HUES6 (cell line): ENCODE results near the gene TFAP2E.

Source experiments
- H3K27ac ChIP-seq: 2 replicates; pipeline ENCODE4 v1.7.0; 2013; ENCODE audit warnings: low read depth, mild to moderate bottlenecking, low read length, inconsistent platforms
- H3K27me3 ChIP-seq: 2 replicates; pipeline ENCODE4 v1.6.1; 2013; ENCODE audit warnings: low read length; ENCODE audit not compliant: control insufficient read depth, insufficient read depth
- H3K36me3 ChIP-seq: 2 replicates; pipeline ENCODE4 v1.6.1; 2013; ENCODE audit warnings: low read length; ENCODE audit not compliant: control insufficient read depth, insufficient read depth
- H3K4me1 ChIP-seq: 2 replicates; pipeline ENCODE4 v1.6.1; 2013; ENCODE audit warnings: low read length; ENCODE audit not compliant: control insufficient read depth, insufficient read depth
- H3K4me3 ChIP-seq: 2 replicates; pipeline ENCODE4 v1.5.1; 2013; ENCODE audit warnings: low read depth, low read length
- H3K9ac ChIP-seq: one replicate; pipeline ENCODE4 v1.6.1; 2013; ENCODE audit warnings: mild to moderate bottlenecking, low read length
- H3K9me3 ChIP-seq: 2 replicates; pipeline ENCODE4 v1.6.1; 2013; ENCODE audit warnings: low read depth, low read length; ENCODE audit not compliant: control insufficient read depth, insufficient read depth

The TFAP2E gene

GRCh38 chr1:35573198-35574124 lies at the start of gene TFAP2E:
Gene TFAP2E (plus strand): TSS chr1:35573314. CDS start chr1:35573578, 264 bp downstream.
- peaks cover 34% of the 10 kb centered on the region for H3K4me1 ChIP-seq
- no peak within 1 kb of the TSS for H3K27ac ChIP-seq
- H3K4me3 ChIP-seq: peak within 1 kb of the TSS; percentile 80
- H3K27me3 ChIP-seq: peaks cover 83% of the 10 kb centered on the region
- H3K9me3 ChIP-seq: no peaks in the 10 kb centered on the region
- no peaks in the 10 kb centered on the region for H3K36me3 ChIP-seq
- peak within 1 kb of the TSS; percentile 55 for H3K9ac ChIP-seq

DNA sequence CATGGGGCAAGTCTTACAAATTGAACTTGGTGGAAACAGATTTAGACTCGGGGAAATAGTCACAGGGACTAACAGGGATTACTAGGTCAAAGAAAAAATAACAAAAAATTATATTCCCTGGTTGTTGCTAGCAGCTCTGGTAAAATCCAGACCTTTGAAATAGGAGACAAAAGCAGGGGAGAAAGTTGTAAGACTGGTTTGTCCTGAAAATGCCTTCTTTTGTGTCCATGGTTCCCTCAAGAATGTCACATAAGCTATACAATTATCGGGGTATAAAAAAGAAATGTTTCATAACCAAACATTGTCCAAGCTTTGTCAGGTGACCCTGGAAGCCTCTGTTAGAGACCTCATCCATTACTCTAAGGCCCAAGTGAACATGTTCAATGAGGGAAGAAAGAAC lies 49.0 kb upstream of the TFAP2E start:
- peaks cover 3% of the 10 kb centered on the region; the same call in 1 of the 2 replicates for H3K36me3 ChIP-seq
- H3K9ac ChIP-seq: no peak overlapping the region
- H3K9me3 ChIP-seq: peaks cover 13% of the 10 kb centered on the region; the same call in 1 of the 2 replicates
- no peaks in the 10 kb centered on the region; the same call in 1 of the 2 replicates for H3K4me1 ChIP-seq
- H3K4me3 ChIP-seq: no peak overlapping the region
- no peaks in the 10 kb centered on the region for H3K27me3 ChIP-seq
- no peak overlapping the region for H3K27ac ChIP-seq

DNA sequence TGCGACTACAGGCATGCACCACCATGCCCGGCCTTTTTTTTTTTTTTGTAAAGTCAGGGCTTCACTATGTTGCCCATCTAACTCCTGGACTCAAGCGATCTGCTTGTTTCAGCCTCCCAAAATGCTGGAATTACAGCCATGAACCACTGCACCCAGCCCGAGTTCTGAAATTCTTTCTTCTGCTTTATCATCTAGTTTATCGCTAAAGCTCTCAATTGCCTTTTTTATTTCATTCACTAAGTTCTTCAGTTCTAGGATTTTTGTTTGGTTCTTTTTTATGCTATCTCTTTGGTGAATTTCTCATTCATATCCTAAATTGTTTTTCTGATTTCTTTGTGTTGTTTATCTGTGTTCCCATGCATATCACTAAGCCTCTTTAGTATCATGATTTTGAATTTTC lies 42.9 kb upstream of the TFAP2E start:
- H3K27ac ChIP-seq: no peak overlapping the region
- H3K9ac ChIP-seq: no peak overlapping the region
- H3K27me3 ChIP-seq: no peaks in the 10 kb centered on the region
- H3K36me3 ChIP-seq: peaks cover 29% of the 10 kb centered on the region
- H3K4me1 ChIP-seq: peaks cover 10% of the 10 kb centered on the region
- no peak overlapping the region for H3K4me3 ChIP-seq
- peaks cover 28% of the 10 kb centered on the region; the same call in 1 of the 2 replicates for H3K9me3 ChIP-seq

DNA sequence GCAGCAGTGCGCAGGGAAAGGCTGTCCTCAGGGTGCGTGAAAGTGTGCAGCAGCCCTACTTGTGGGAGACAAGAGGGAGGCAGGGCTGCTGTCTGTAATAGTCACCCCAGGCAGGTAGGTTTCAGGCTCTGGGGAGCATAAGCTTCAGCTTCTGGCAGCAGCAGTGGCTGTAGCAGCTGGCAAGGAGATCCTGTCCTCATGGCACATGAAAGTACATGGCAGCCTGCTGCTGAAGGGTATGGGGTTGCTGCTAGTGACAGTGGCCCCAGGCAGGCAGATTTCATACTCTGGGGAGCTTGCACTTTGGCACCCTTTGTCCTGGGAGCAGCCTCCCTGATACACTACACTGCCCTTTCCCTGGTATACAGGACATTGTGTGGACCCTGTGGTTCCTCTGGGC lies 42.2 kb upstream of the TFAP2E start:
- Histone ChIP-seq H3K4me3 (no peak overlapping the region), H3K27me3 (no peaks in the 10 kb centered on the region), H3K36me3 (peaks cover 29% of the 10 kb centered on the region), H3K27ac (no peak overlapping the region), H3K9ac (no peak overlapping the region), H3K4me1 (peaks cover 18% of the 10 kb centered on the region), H3K9me3 (peaks cover 28% of the 10 kb centered on the region; the same call in 1 of the 2 replicates)

DNA sequence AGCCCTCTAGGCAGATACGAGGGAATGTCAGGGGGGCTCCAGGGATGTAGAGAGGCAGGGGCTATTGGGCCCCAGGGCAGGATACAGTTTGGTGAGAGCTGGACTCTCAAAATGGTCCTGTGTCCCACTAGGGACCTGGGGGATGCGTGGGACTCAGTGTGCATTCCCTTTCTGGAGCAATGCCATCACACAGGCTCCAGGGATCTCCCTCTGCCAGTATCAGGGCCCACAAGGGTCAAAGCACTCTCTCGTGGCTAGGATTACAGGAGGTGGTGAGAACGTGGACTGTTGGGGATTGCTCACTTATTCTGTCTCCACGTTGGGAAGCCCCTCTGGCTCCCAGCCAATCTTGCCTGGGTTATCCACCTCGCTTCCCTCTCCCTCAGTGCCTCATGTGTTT lies 41.7 kb upstream of the TFAP2E start:
- Histone ChIP-seq H3K9ac (no peak overlapping the region), H3K27me3 (no peaks in the 10 kb centered on the region), H3K36me3 (peaks cover 29% of the 10 kb centered on the region), H3K9me3 (peaks cover 28% of the 10 kb centered on the region; the same call in 1 of the 2 replicates), H3K4me3 (no peak overlapping the region), H3K27ac (no peak overlapping the region), H3K4me1 (peaks cover 22% of the 10 kb centered on the region)

- no peak overlapping the region for H3K9ac ChIP-seq
- peaks cover 29% of the 10 kb centered on the region for H3K36me3 ChIP-seq
- no peak overlapping the region for H3K4me3 ChIP-seq
- peaks cover 35% of the 10 kb centered on the region for H3K4me1 ChIP-seq
- peaks cover 23% of the 10 kb centered on the region; the same call in 1 of the 2 replicates for H3K9me3 ChIP-seq
- no peaks in the 10 kb centered on the region for H3K27me3 ChIP-seq
- no peak overlapping the region for H3K27ac ChIP-seq
These were observed 40.5 kb upstream of the TFAP2E start for GRCh38 chr1:35532497-35533223.

DNA sequence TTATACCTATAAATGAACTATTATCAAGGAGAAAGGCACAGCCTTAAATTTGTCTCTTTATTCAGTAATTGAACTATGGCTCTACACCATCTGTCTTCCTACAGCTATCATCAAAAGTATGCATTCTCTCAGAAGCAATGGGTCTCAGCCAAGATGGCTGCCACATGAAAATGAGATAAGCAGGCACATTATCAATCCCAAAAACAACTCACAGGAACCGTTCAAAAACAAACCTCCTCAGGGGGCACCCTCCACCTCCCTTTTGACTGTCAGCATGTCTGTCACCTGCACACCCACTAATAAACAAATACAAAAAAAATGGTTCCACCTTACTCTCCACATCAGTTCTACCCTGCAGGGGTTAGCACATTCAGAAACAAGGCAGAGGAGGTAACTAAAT lies 39.5 kb upstream of the TFAP2E start:
- Histone ChIP-seq H3K4me1 (peaks cover 40% of the 10 kb centered on the region), H3K4me3 (no peak overlapping the region), H3K9ac (no peak overlapping the region), H3K27me3 (no peaks in the 10 kb centered on the region), H3K36me3 (peaks cover 29% of the 10 kb centered on the region), H3K27ac (no peak overlapping the region), H3K9me3 (peaks cover 20% of the 10 kb centered on the region; the same call in 1 of the 2 replicates)

DNA sequence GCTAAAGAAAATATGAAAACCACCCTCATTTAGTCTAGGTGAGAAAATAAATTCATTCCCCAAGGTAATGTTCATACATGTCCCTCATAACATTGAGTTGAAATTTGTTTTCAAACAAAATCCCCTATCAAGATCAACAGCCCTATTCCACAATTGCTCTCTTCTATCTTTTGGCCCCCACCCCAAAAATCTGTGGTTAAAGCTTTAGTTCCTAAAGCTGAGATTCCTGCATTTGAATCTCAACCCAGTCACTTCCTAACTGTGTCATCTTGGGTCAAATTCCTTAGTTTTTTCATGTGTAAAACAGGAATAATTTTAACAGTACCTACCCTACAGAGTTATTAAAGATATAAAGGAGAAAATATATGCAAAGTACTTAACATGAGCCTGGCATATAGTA lies 37.9 kb upstream of the TFAP2E start:
- Histone ChIP-seq H3K27me3 (no peaks in the 10 kb centered on the region), H3K27ac (0 out of 2 replicates have a peak overlapping the region, but pooled peaks have one; percentile 29), H3K4me3 (no peak overlapping the region), H3K36me3 (peaks cover 31% of the 10 kb centered on the region), H3K9ac (no peak overlapping the region), H3K9me3 (peaks cover 8% of the 10 kb centered on the region; the same call in 1 of the 2 replicates), H3K4me1 (peaks cover 55% of the 10 kb centered on the region)

- H3K4me3 ChIP-seq: no peak overlapping the region
- H3K27ac ChIP-seq: no peak overlapping the region
- H3K36me3 ChIP-seq: peaks cover 25% of the 10 kb centered on the region
- H3K9ac ChIP-seq: no peak overlapping the region
- peaks cover 57% of the 10 kb centered on the region for H3K4me1 ChIP-seq
- H3K27me3 ChIP-seq: no peaks in the 10 kb centered on the region
- no peaks in the 10 kb centered on the region for H3K9me3 ChIP-seq
These were observed 36.5 kb upstream of the TFAP2E start for GRCh38 chr1:35536556-35537162.

DNA sequence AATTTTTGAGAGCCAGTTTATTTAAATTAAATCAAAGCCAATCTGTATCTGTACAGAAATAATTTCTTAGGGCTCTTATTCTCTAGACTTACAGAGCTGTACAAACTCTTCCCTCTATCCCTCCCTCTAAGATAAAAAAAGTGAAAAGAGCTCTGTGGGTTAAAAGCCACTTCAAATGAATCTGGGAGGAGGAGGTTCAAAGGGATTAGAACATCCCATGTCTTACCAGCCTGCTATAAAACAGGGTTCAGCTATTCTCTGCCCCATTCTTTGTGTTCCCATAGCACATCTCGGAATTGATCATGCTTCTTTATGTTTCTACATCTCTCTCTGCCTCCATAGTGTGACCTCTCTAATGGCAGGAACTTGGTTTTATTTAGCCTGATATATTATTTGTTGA lies 35.3 kb upstream of the TFAP2E start:
- Histone ChIP-seq H3K4me3 (no peak overlapping the region), H3K9ac (no peak overlapping the region), H3K27me3 (no peaks in the 10 kb centered on the region), H3K27ac (no peak overlapping the region), H3K9me3 (no peaks in the 10 kb centered on the region), H3K4me1 (peaks cover 57% of the 10 kb centered on the region), H3K36me3 (peaks cover 27% of the 10 kb centered on the region)
